RPMI7951 (cell line): ENCODE measurements around the gene SERPINE3. TPM values are rescaled to one million over a fixed set of nuclear protein-coding genes. Genes with fewer than 3 reads are reported as not detected.
A peak's percentile ranks its signal among the peaks of the same experiment; 100 is the strongest.

Experiments used
- DNase-seq: peaks from one replicate; pipeline ENCODE4 v3.0.0-alpha.2; 2012; ENCODE audit warnings: low read depth
- total RNA-seq: library from RNA; depleted of rRNA; stranded (reverse); fragments of >200 nt; shearing (Covaris generic); gene quantifications from 2 replicates; pipeline ENCODE4 v1.2.3, GENCODE V29; 2014; rRNA removed

Gene SERPINE3
- total RNA-seq, 1 experiment from 2014 or later, result not detected

GRCh38 chr13:51361106-51361505 lies 21.6 kb downstream of the SERPINE3 start:
- DNase-seq, result no peak

DNA sequence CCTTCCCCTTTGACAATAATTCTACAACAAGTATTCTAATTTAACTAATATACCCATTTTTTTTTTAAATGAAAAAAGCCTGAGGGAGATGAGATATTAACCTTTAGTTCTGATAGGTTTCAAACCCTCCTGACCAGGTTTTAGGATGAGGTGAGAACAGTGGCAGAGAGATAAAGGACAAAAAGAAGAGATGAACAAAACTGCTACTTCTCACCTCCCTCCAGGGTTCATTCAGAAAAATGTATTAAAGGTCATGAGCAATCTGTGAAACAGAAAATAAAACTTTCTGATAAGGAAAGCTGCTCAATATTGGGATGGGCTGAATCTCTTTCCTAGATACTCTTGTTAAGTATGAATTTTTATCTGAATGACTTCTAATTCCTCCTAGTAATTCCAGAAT lies 24.1 kb downstream of the SERPINE3 start:
- DNase-seq, result no peak

DNA sequence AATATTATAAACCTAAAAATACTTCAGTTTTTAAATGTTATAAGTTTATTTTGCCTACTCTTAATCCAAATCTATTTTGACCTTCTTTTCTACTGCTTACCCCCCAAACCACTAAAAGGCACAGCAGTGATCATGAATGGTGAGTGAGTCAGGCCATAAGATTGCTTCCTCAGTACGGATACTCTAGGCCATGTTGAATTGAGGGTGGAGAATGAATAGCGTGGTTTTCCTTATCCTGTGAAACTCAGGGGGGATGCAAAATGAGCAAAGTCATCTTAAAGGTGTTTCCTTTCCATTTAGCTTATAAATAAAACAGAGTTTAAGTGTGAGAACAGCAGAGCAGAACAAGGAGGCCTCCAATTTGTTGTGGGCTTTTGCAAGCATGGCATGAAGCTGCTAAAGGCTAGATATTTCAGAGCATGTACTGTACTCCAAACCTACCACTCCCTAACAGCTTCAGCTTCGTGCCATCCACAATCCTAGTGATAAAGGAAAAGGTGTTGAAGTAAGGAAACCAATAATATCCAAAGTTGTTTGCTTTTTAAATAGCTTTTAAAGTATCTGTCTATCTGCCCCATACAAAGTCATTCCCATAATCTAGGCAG lies 25.0 kb downstream of the SERPINE3 start:
- DNase-seq, result peak; percentile 57

DNA sequence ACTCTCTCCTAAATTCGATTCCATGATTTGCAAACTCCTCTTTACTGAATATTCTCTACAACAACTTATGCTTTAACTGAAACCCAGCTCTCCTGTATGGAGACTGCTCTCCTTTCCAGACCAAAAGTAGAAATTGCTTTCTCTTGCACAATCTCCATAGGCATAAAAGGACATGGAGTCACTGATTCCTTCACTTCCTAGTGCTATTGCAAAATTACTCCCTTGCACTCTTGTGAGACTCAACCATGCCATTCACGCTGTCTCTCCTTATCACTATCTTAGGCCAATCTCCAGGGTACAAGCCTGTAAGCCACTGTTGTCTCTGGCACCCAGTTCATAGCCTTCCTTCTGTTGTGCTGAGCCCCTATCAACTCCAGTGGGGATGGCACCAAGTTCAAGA lies 30.6 kb downstream of the SERPINE3 start:
- DNase-seq, result no peak

DNA sequence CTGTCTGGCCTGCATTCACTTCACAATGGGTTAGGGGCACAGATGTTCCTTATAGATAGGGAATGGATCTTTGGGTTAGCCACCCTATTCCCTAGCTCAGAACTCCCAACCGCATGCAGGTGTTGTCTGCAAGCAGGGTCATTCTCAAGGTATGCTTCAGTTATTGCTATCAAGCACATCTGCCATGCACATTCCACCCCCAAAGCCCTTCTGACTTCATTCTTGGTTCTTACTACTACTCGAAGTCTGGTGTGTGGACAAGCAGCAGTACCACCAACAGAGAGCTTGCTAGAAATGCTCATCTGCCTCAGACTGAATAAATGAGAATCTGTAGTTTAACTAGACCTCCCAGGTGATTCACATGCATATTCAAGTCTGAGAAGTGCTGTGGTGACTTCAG lies 31.3 kb downstream of the SERPINE3 start:
- DNase-seq, result no peak

DNA sequence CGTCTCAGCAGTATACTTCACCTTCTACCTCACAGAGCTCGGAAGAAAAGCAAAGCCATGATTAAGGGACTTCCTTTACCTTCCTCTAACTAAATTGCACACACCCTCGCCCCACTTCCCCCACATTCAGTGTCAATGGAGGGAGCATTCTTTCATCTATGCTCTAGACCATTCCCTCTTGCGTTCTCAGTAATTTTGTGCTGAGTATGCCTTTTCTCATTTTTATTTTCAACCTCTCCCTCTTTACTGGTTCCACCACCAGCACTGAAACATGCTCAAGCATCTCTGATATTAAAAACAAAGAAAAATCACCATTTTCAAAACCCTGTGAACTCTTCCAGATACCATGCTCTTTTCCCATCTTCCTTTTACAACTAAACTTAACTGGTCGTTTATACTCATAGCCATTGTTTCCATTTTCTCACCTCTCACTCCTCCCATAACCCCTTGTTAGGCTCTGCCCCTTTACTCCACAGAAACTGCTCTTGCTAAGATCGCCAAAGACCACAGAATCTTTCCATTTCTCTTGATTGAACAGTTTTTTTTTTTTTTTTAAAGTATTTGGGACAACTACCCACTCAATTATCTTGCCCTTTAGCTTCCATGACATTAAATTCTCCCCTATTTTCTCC lies 32.4 kb downstream of the SERPINE3 start:
- DNase-seq, result no peak

- no peak for DNase-seq
Observed at GRCh38 chr13:51373451-51373850, 34.0 kb downstream of the SERPINE3 start.

DNA sequence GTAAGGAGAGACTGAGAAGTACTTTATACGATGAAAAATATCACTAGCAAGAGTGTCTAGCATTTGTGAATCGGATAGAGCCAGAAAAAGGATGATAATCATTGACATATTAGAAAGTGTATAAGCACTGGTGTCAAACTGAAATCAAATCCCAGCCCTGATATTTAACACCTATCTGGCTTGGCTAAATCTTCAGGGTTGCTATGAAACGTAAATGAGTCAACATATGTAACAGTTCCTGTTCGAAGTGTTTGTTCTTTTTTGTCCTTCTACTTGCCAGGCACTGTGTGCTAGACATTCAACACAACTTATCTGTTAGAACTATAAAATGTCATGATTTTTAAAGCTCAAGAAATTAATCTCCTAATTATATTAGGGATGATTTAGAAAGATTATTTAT lies 40.8 kb downstream of the SERPINE3 start:
- no peak for DNase-seq

GRCh38 chr13:51385114-51385513 lies 45.6 kb downstream of the SERPINE3 start:
- DNase-seq, result no peak

- DNase-seq, result no peak
Observed at GRCh38 chr13:51394724-51395123, 55.2 kb downstream of the SERPINE3 start.

- DNase-seq, result no peak
Observed at GRCh38 chr13:51396352-51396751, 56.9 kb downstream of the SERPINE3 start.

GRCh38 chr13:51397262-51397941 lies 57.9 kb downstream of the SERPINE3 start:
- no peak for DNase-seq

DNA sequence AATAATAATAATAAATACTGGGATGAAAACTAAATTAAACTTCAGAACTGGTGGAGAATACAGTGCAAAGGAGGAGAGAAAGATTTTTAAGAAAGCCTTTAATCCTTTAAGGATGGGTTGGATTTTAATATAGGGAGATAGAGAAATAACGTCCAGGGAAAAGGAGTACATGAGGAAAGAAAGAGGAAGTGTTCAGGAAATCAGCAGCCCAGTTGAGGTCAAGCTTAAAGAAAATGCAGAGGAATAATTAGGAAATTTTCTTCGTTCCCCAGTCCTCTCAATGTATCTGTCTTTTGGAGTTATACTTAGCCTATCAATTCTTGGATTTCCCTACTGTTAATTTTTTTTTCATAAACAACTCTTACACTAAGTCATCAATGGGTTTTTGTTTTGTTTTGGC lies 65.7 kb downstream of the SERPINE3 start:
- DNase-seq, result no peak

GRCh38 chr13:51412431-51412830 lies 72.9 kb downstream of the SERPINE3 start:
- no peak for DNase-seq

Other genes starting within 250 kb of the SERPINE3 start
- not detected in 2 replicates for gene C13orf42, start 228.4 kb upstream of the SERPINE3 start, total RNA-seq
- gene FAM124A, start 117.3 kb upstream of the SERPINE3 start, total RNA-seq, result 0.10 and 0.24 TPM in 2 replicates
- gene INTS6, start 113.3 kb downstream of the SERPINE3 start, total RNA-seq, result 30.5 and 32.2 TPM in 2 replicates
- 3.4 and 3.8 TPM in 2 replicates for gene WDFY2, start 244.8 kb downstream of the SERPINE3 start, total RNA-seq